Measurements from ENCODE around the gene COLGALT1.
"Not testable (repeated sequence)": the region's sequence is repeated elsewhere in the genome, so short reads cannot be mapped to it uniquely, and the experiment has no call there.

COLGALT1 gene

GRCh38 chr19:17555480-17555928 is at the start of gene COLGALT1:
Gene COLGALT1 (plus strand): TSS chr19:17555649. CDS start chr19:17555714, 65 bp downstream.
- peak; percentile 96 for DNase-seq

- no peak for DNase-seq
Observed at GRCh38 chr19:17506745-17507144, 48.7 kb upstream of the COLGALT1 start.

GRCh38 chr19:17508558-17508933 is 46.9 kb upstream of the COLGALT1 start:
- not testable (repeated sequence) for DNase-seq

GRCh38 chr19:17510220-17510993 is 45.0 kb upstream of the COLGALT1 start:
- no peak for DNase-seq

GRCh38 chr19:17511724-17512573 is 43.5 kb upstream of the COLGALT1 start:
- DNase-seq = no peak

GRCh38 chr19:17512574-17512939 is 42.9 kb upstream of the COLGALT1 start:
- no peak for DNase-seq

GRCh38 chr19:17515408-17516149 is 39.9 kb upstream of the COLGALT1 start:
- no peak for DNase-seq

GRCh38 chr19:17517898-17518297 is 37.6 kb upstream of the COLGALT1 start:
- no peak for DNase-seq

GRCh38 chr19:17518654-17519053 is 36.8 kb upstream of the COLGALT1 start:
- DNase-seq = not testable (repeated sequence)

- no peak for DNase-seq
Observed at GRCh38 chr19:17519967-17520366, 35.5 kb upstream of the COLGALT1 start.

- no peak for DNase-seq
Observed at GRCh38 chr19:17520865-17521264, 34.6 kb upstream of the COLGALT1 start.

GRCh38 chr19:17522988-17523872 is 32.2 kb upstream of the COLGALT1 start:
- no peak for DNase-seq

GRCh38 chr19:17524651-17525050 is 30.8 kb upstream of the COLGALT1 start:
- no peak for DNase-seq

- DNase-seq = no peak
Observed at GRCh38 chr19:17525141-17525540, 30.3 kb upstream of the COLGALT1 start.

- no peak for DNase-seq
Observed at GRCh38 chr19:17526922-17527321, 28.5 kb upstream of the COLGALT1 start.

- no peak for DNase-seq
Observed at GRCh38 chr19:17527326-17527725, 28.1 kb upstream of the COLGALT1 start.

- no peak for DNase-seq
Observed at GRCh38 chr19:17528610-17529009, 26.8 kb upstream of the COLGALT1 start.

GRCh38 chr19:17529239-17530158 is 25.9 kb upstream of the COLGALT1 start:
- DNase-seq = no peak

GRCh38 chr19:17530586-17530985 is 24.9 kb upstream of the COLGALT1 start:
- DNase-seq = no peak

- no peak for DNase-seq
Observed at GRCh38 chr19:17532116-17532515, 23.3 kb upstream of the COLGALT1 start.

- DNase-seq = no peak
Observed at GRCh38 chr19:17532557-17532956, 22.9 kb upstream of the COLGALT1 start.

All from amniotic stem cell (primary cell).